ENCODE results near the gene OR2W3.
"Not testable (repeated sequence)": the region's sequence is repeated elsewhere in the genome, so short reads cannot be mapped to it uniquely, and the experiment has no call there.

Gene OR2W3

DNA sequence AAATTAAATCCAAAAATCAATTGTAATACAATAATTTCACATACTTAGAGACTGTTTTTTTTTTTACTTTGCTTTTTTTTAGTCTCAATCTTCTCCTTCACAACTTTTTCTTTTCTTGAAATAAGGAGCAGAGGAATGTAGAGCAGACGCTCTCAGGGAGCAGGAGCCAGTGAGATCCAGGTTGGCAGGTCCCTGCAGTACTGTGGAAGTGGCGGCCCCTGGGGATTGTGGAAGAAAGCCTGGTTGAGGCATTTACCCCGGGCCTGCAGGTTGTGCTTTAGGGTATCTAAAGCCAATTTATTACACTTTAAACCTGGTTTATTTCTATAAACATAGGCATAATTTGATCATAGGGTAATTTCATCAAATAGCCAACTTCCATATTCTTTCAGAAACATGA lies 28.6 kb downstream of the OR2W3 start:
- DNase-seq: no peak

DNA sequence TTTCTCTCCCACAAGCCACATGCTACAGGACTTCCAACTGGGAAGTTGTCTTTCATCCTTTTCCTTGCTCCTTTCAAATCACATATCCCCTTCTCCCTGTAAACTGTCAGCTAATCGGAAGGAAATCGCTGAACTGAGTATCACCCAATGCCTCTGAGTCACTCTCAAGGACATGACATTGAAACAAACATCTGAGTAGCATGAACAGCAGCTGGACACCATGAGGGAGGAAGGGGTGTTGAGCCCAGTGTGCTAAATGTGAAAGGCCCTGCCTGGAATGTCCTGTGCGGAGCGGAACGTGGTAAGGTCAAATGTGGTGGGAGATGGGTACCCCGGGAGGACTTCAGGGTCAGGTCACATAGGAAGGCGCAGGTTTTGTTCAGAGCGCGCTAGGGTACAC lies 29.5 kb downstream of the OR2W3 start, which contains the start of gene OR2AJ1:
Gene OR2AJ1, plus strand, starts transcription at position 22 of the 400 bp plus-strand sequence. CDS start 8,880 bp downstream, outside the sequence.
- DNase-seq: no peak

DNA sequence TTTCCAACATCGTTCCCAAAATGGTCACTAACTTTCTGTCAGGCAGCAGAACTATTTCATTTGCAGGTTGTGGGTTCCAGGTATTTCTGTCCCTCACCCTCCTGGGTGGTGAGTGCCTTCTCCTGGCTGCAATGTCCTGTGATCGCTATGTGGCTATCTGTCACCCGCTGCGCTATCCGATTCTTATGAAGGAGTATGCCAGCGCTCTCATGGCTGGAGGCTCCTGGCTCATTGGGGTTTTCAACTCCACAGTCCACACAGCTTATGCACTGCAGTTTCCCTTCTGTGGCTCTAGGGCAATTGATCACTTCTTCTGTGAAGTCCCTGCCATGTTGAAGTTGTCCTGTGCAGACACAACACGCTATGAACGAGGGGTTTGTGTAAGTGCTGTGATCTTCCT lies 38.6 kb downstream of the OR2W3 start:
- no peak for DNase-seq

DNA sequence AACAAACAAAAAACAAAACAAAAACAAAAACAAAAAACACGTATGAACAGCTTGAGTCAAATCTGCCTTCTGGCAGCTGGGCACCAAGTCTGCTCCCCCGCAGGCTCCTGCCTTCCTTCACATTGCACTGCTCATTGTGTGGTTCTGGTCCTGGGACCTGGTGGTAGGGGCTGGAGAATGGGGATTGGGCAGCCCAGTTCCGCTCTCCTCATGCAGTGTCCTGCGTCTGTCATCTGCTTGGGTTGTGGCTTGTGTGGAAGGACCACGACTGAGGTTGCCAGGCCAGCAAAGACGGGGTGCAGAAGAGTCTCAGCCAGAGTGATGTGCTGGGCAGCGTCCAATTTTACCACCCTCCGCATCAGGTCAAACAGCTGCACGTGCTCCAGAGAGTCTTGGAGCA lies 40.4 kb downstream of the OR2W3 start:
- DNase-seq: no peak

GRCh38 chr1:247936415-247936814 lies 41.0 kb downstream of the OR2W3 start:
- no peak for DNase-seq

- DNase-seq: not testable (repeated sequence)
These were observed 41.8 kb downstream of the OR2W3 start for GRCh38 chr1:247936965-247937734.

GRCh38 chr1:247942624-247943023 lies 47.2 kb downstream of the OR2W3 start:
- no peak for DNase-seq

All from DMS79 treated with DMSO at 0.1 percent for 48 hours (cell line).